A549 treated with RU486 at 1 μM for 4 hours (cell line): ENCODE results near the gene PPFIBP2. TPM values are rescaled to one million over a fixed set of nuclear protein-coding genes. Genes with fewer than 3 reads are reported as not detected.

ENCODE experiments used
- total RNA-seq: library from RNA; stranded (reverse); fragments of 200-300 nt; extraction: Qiagen RNA extraction; gene quantifications from 5 replicates; pipeline ENCODE4 v1.2.3, GENCODE V29; 2022; ENCODE audit warnings: low read depth

PPFIBP2 gene
- 11.2 to 19.1 TPM (median 14.7 TPM) in 5 replicates for total RNA-seq

DNA sequence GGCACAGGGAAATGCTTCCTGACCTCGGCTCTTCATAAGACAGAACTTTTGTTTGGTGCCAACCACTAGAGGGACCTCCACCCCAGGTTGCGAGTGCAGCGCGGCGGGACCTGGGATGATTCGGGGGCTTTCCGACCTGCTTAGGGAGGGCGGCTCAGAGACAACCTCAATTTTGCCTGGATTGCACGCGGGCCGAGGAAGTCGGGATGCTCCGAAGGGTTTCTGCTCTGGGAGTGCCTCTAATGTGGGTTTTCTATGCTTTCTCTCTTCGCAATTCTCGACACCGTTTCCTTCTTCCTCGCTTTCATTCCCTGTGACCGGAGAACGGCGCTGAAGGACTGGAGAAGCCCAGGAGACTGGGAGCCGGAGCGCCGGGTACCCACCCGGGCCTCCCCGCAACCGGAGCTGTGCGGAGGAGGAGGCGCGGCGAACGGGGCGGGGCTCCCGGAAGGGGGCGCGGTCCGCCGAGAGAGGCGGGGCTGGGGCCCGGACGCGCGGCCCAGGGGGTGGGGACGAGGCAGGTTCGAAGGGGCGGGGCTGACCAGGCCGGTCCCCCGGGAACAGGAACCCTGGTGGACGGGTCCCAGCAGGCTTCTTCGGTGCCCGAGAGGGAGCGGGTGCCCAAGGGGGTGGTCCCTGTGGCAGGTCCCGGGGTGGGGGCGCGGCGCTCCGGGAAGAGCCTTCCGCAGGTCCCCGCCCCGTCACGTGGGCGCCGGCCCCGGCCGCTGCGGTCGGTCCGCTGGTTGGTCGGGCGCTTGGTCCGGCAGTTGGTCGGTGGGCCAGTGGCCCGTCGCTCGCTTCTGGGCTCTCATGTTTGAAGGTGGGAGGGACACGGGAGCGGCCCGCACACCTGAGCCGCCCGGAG, at the start of gene PPFIBP2:
Gene PPFIBP2, plus strand, starts transcription at position 766 of the 865 bp plus-strand sequence. CDS start 35,477 bp downstream, outside the sequence.

DNA sequence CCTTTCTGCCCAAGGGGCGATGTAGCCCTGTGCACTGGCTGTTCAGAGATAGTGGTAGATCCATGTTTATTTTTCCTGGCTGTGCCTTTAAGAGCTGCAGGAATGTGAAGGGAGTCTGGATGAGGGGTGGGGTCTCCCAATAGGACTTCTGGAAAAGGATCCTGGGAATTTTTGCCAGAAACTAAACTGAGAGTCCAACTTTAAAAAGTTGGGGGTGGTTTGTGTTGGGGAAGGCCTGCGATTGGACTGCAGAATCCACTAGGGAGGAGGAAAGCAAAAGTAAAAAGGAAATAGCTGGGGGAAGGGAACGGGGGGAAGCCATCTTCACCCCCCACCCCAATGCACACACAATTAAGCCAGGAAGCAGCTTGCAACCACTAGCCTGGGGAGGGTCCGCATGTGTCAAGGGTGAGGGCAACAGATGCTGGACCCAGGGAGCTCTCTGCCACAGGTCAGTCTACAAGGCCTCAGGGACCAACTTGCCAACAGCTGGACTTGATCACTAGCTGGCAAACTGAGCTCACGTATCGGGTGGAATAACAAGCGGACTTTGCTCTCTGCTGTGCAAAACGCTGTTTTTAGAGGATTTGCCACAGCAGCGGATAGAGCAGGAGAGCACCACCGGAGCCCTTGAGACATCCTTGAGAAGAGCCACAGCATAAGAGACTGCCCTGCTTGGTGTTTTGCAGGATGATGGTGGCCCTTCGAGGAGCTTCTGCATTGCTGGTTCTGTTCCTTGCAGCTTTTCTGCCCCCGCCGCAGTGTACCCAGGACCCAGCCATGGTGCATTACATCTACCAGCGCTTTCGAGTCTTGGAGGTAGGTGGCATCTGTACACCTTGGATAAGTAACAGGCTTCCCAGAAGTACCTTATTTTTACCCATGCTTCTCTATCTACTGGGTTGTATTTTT, 28.4 kb upstream of the PPFIBP2 start, which contains the start of gene OLFML1:
Gene OLFML1, plus strand, starts transcription at position 321 of the 912 bp plus-strand sequence. Its CDS starts 370 bp downstream, at position 691.

DNA sequence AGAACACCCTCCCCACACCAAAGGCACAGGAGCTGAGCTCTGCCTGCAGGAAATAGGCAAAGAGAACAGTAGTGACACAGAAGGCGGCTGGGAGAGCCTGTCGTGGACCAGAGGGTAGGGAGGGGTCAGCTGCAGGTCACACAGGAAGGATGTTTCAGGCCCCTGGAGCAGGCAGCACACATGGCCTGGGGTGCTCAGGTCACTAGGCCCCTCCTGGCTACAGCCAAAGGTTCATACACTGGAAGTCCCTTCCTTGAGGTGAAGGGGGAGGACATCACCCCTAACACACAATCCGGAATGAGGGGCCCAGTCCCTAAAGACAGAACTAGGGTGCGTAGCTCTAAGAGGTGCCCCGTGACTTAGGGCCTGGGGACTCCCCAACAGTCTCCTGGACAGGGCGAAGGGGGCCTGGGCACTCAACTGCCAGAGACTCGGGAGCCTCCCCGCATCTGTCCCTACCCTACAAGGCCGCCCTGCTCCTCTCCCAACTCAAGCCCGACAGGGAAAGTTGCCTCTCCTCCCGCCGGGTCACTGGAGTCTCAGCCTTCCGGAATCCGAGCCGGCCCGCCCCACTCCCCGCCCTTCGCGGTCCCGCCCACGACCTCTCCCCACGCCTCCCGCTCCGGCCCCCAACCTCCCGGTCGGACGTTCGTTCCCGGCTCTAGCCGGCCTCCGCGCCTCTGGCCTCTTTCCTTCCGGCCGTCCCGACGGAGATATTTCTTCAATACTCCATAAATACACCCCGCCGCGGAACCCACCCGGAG, 159.3 kb downstream of the PPFIBP2 start, which contains the start of gene CYB5R2:
Gene CYB5R2, minus strand, starts transcription at position 541 of the 764 bp plus-strand sequence. CDS start 675 bp downstream, outside the sequence.

Other genes with a start within 250 kb of the PPFIBP2 start
- gene OLFML1, start 28.5 kb upstream of the PPFIBP2 start, total RNA-seq, result 0.18 TPM in 1 of 5 replicates, not detected in the others
- 4.3 to 5.3 TPM (median 4.9 TPM) in 5 replicates for gene CYB5R2, start 159.5 kb downstream of the PPFIBP2 start, total RNA-seq
- gene OVCH2, start 192.5 kb downstream of the PPFIBP2 start, total RNA-seq, result not detected in 5 replicates